ENCODE data around the gene AJUBA. TPM values are rescaled to one million over a fixed set of nuclear protein-coding genes. Genes with fewer than 3 reads are reported as not detected.

AJUBA gene
- total RNA-seq, 2 experiments from 2014 or later = 0.41 to 1.2 TPM

GRCh38 chr14:22939684-22940083 lies 42.7 kb downstream of the AJUBA start:
- no peak overlapping the region for H3K27ac Mint-ChIP-seq
- H3K4me3 Mint-ChIP-seq = no peak overlapping the region
- no peak for ATAC-seq
- peaks cover 15% of the 10 kb centered on the region for H3K36me3 Mint-ChIP-seq
- H3K9me3 Mint-ChIP-seq (ENCODE audit: low read depth) = no peaks in the 10 kb centered on the region
- H3K27me3 Mint-ChIP-seq = no peaks in the 10 kb centered on the region
- no peaks in the 10 kb centered on the region for H3K4me1 Mint-ChIP-seq
- CTCF ChIA-PET = no interaction called here
- DNase-seq = no peak

- DNase-seq (no peak), ATAC-seq (no peak)
- no peaks in the 10 kb centered on the region for H3K27me3 Mint-ChIP-seq
- H3K4me3 Mint-ChIP-seq = no peak overlapping the region
- CTCF ChIA-PET = interaction anchor here (1.0 to 1.3 kb wide), 4 partner anchors 9 to 123 kb away, joined by 3 to 6 read pairs (median 4); partner anchors contain the start of gene CDH24
- H3K4me1 Mint-ChIP-seq = peaks cover 5% of the 10 kb centered on the region
- H3K36me3 Mint-ChIP-seq = peaks cover 11% of the 10 kb centered on the region
- no peak overlapping the region for H3K27ac Mint-ChIP-seq
- no peaks in the 10 kb centered on the region for H3K9me3 Mint-ChIP-seq (ENCODE audit: low read depth)
These were observed 47.2 kb downstream of the AJUBA start for GRCh38 chr14:22935156-22935555.

GRCh38 chr14:22932146-22932545 lies 50.2 kb downstream of the AJUBA start:
- H3K4me1 Mint-ChIP-seq = peaks cover 18% of the 10 kb centered on the region
- no peak for DNase-seq
- peaks cover 7% of the 10 kb centered on the region for H3K36me3 Mint-ChIP-seq
- CTCF ChIA-PET = interaction anchor here (1.5 to 6.4 kb wide), 2 partner anchors 13 to 54 kb away, joined by 4 to 58 read pairs; partner anchors contain the start of gene RBM23
- H3K27me3 Mint-ChIP-seq = no peaks in the 10 kb centered on the region
- H3K9me3 Mint-ChIP-seq (ENCODE audit: low read depth) = no peaks in the 10 kb centered on the region
- H3K27ac Mint-ChIP-seq = no peak overlapping the region
- no peak for ATAC-seq
- no peak overlapping the region for H3K4me3 Mint-ChIP-seq

- CTCF ChIA-PET = interaction anchor here (0.6 to 6.4 kb wide), 42 partner anchors 9 to 374 kb away, joined by 3 to 58 read pairs (median 5); partner anchors contain the start of genes ACIN1, AJUBA, C14orf119 and CDH24
- peaks cover 18% of the 10 kb centered on the region for H3K36me3 Mint-ChIP-seq
- no peak overlapping the region for H3K27ac Mint-ChIP-seq
- H3K4me1 Mint-ChIP-seq = peaks cover 32% of the 10 kb centered on the region
- H3K9me3 Mint-ChIP-seq (ENCODE audit: low read depth) = no peaks in the 10 kb centered on the region
- ATAC-seq (no peak), DNase-seq (no peak)
- no peak overlapping the region for H3K4me3 Mint-ChIP-seq
- no peaks in the 10 kb centered on the region for H3K27me3 Mint-ChIP-seq
These were observed 52.4 kb downstream of the AJUBA start for GRCh38 chr14:22929961-22930364.

GRCh38 chr14:22929104-22929960 lies 53.0 kb downstream of the AJUBA start, which contains the start of gene PRMT5:
TSS of gene PRMT5 (minus strand) at chr14:22929376. CDS start at chr14:22929361, 15 bp downstream.
- DNase-seq (peak; percentile 98), ATAC-seq (peak; percentile 97)
- CTCF ChIA-PET = interaction anchor here (0.6 to 6.4 kb wide), 41 partner anchors 10 to 374 kb away, joined by 3 to 58 read pairs (median 5); partner anchors contain the start of genes ACIN1, AJUBA, C14orf119 and CDH24
- no peaks in the 10 kb centered on the region for H3K9me3 Mint-ChIP-seq (ENCODE audit: low read depth)
- H3K27me3 Mint-ChIP-seq = no peaks in the 10 kb centered on the region
- no peak within 1 kb of the TSS for H3K27ac Mint-ChIP-seq
- H3K4me3 Mint-ChIP-seq = no peak within 1 kb of the TSS
- peaks cover 24% of the 10 kb centered on the region for H3K36me3 Mint-ChIP-seq
- H3K4me1 Mint-ChIP-seq = peaks cover 32% of the 10 kb centered on the region

GRCh38 chr14:22928237-22929103 lies 53.9 kb downstream of the AJUBA start:
- H3K27ac Mint-ChIP-seq = no peak overlapping the region
- DNase-seq (no peak), ATAC-seq (no peak)
- no peaks in the 10 kb centered on the region for H3K9me3 Mint-ChIP-seq (ENCODE audit: low read depth)
- CTCF ChIA-PET = interaction anchor here (1.0 to 6.4 kb wide), 29 partner anchors 9 to 370 kb away, joined by 3 to 58 read pairs (median 6); partner anchors contain the start of genes ACIN1, AJUBA, C14orf119 and CDH24
- H3K36me3 Mint-ChIP-seq = peaks cover 31% of the 10 kb centered on the region
- H3K4me3 Mint-ChIP-seq = no peak overlapping the region
- no peaks in the 10 kb centered on the region for H3K27me3 Mint-ChIP-seq
- H3K4me1 Mint-ChIP-seq = peaks cover 32% of the 10 kb centered on the region

- Mint-ChIP-seq H3K27me3 (no peaks in the 10 kb centered on the region), H3K36me3 (peaks cover 37% of the 10 kb centered on the region), H3K9me3 (ENCODE audit: low read depth) (no peaks in the 10 kb centered on the region), H3K4me1 (peaks cover 27% of the 10 kb centered on the region), H3K4me3 (no peak overlapping the region), H3K27ac (peak overlapping the region; percentile 16)
- CTCF ChIA-PET = interaction anchor here (6.4 kb wide), 1 partner anchor 7 kb away, joined by 58 read pairs; the partner anchor contains the start of gene RBM23
- ATAC-seq = no peak
- no peak for DNase-seq
These were observed 56.0 kb downstream of the AJUBA start for GRCh38 chr14:22926316-22926715.

GRCh38 chr14:22925513-22925912 lies 56.8 kb downstream of the AJUBA start:
- no peaks in the 10 kb centered on the region for H3K27me3 Mint-ChIP-seq
- DNase-seq (no peak), ATAC-seq (no peak)
- peaks cover 43% of the 10 kb centered on the region for H3K36me3 Mint-ChIP-seq
- no peak overlapping the region for H3K4me3 Mint-ChIP-seq
- H3K4me1 Mint-ChIP-seq = peaks cover 27% of the 10 kb centered on the region
- H3K9me3 Mint-ChIP-seq (ENCODE audit: low read depth) = no peaks in the 10 kb centered on the region
- H3K27ac Mint-ChIP-seq = no peak overlapping the region
- CTCF ChIA-PET = no interaction called here

- DNase-seq = no peak
- Mint-ChIP-seq H3K27me3 (no peaks in the 10 kb centered on the region), H3K4me3 (no peak overlapping the region), H3K27ac (no peak overlapping the region), H3K9me3 (ENCODE audit: low read depth) (no peaks in the 10 kb centered on the region), H3K4me1 (peaks cover 37% of the 10 kb centered on the region), H3K36me3 (peaks cover 46% of the 10 kb centered on the region)
- ATAC-seq = no peak
- CTCF ChIA-PET = no interaction called here
These were observed 58.6 kb downstream of the AJUBA start for GRCh38 chr14:22923746-22924145.

- Mint-ChIP-seq H3K4me1 (peaks cover 32% of the 10 kb centered on the region), H3K9me3 (ENCODE audit: low read depth) (no peaks in the 10 kb centered on the region), H3K27ac (no peak overlapping the region), H3K27me3 (no peaks in the 10 kb centered on the region), H3K4me3 (no peak overlapping the region), H3K36me3 (peaks cover 49% of the 10 kb centered on the region)
- DNase-seq (no peak), ATAC-seq (no peak)
- CTCF ChIA-PET = no interaction called here
These were observed 60.1 kb downstream of the AJUBA start for GRCh38 chr14:22922294-22922693.

Other genes with a start within 250 kb of the AJUBA start
- gene OXA1L, start 215.9 kb downstream of the AJUBA start, total RNA-seq = 100 to 1,000 TPM; 106 to 133 TPM
- gene SLC7A7, start 167.1 kb downstream of the AJUBA start, total RNA-seq = under 1 TPM; 0.16 to 0.58 TPM
- gene MRPL52, start 152.7 kb downstream of the AJUBA start, total RNA-seq = 100 to 1,000 TPM; 107 to 147 TPM
- 1 to 10 TPM; 1.3 to 2.5 TPM for gene MMP14, start 146.0 kb downstream of the AJUBA start, total RNA-seq
- gene LRP10, start 110.8 kb downstream of the AJUBA start, total RNA-seq = 10 to 100 TPM; 59.0 to 60.1 TPM
- under 1 TPM; 0.26 to 0.93 TPM for gene REM2, start 99.3 kb downstream of the AJUBA start, total RNA-seq
- 10 to 100 TPM; 82.9 to 96.7 TPM for gene RBM23, start 63.4 kb downstream of the AJUBA start, total RNA-seq
- 10 to 100 TPM; 49.2 to 84.0 TPM for gene PRMT5, start 53.2 kb downstream of the AJUBA start, total RNA-seq
- gene HAUS4, start 25.5 kb downstream of the AJUBA start, total RNA-seq = 10 to 100 TPM; 57.0 to 77.9 TPM
- 10 to 100 TPM in 1 of 2 experiments, 1 to 10 TPM in 1; 9.0 to 12.6 TPM for gene C14orf93, start 27.6 kb upstream of the AJUBA start, total RNA-seq
- gene PSMB5, start 52.3 kb upstream of the AJUBA start, total RNA-seq = 10 to 100 TPM; 66.7 to 95.3 TPM
- not detected for gene PSMB11, start 59.7 kb upstream of the AJUBA start, total RNA-seq
- gene CDH24, start 75.0 kb upstream of the AJUBA start, total RNA-seq = 1 to 10 TPM; 2.4 to 2.5 TPM
- 100 to 1,000 TPM; 172 to 204 TPM for gene ACIN1, start 112.6 kb upstream of the AJUBA start, total RNA-seq
- gene C14orf119, start 113.0 kb upstream of the AJUBA start, total RNA-seq = 10 to 100 TPM; 44.6 to 53.2 TPM
- gene CIROP, start 122.4 kb upstream of the AJUBA start, total RNA-seq = not detected
- gene CEBPE, start 136.7 kb upstream of the AJUBA start, total RNA-seq = under 1 TPM in 1 of 2 experiments, not detected in 1; 0.79 TPM
- gene SLC7A8, start 201.1 kb upstream of the AJUBA start, total RNA-seq = under 1 TPM; 0.54 to 0.91 TPM

Measured in activated CD8-positive, alpha-beta memory T cell treated with anti-CD3 and anti-CD28 coated beads, Interleukin-2, amount 10 ng/mL, durations not matched to agents 7 days and 5 days (primary cell).